HG03342 (cell line): ENCODE results near the gene NOL4L.

Experiments
- ATAC-seq: cut with Tn5 transposase; IDR thresholded peaks from one replicate; pipeline ENCODE4 v1.9.1; 2021; ENCODE audit warnings: mild to moderate bottlenecking, moderate library complexity; ENCODE audit not compliant: unreplicated experiment

Gene NOL4L

GRCh38 chr20:32488066-32488838 is 96.9 kb downstream of the NOL4L start:
- no peak for ATAC-seq

- no peak for ATAC-seq
These were observed 97.8 kb downstream of the NOL4L start for GRCh38 chr20:32487381-32487780.

- ATAC-seq = no peak
These were observed 99.2 kb downstream of the NOL4L start for GRCh38 chr20:32485770-32486478.

GRCh38 chr20:32484958-32485769 is 100.0 kb downstream of the NOL4L start:
- ATAC-seq = peak; percentile 68

- ATAC-seq = no peak
These were observed 100.7 kb downstream of the NOL4L start for GRCh38 chr20:32484225-32484957.

- ATAC-seq = no peak
These were observed 101.5 kb downstream of the NOL4L start for GRCh38 chr20:32483351-32484224.

GRCh38 chr20:32482442-32483261 is 102.5 kb downstream of the NOL4L start:
- ATAC-seq = no peak

- ATAC-seq = no peak
These were observed 103.0 kb downstream of the NOL4L start for GRCh38 chr20:32482143-32482441.

GRCh38 chr20:32481311-32482142 is 103.6 kb downstream of the NOL4L start:
- no peak for ATAC-seq

GRCh38 chr20:32480371-32481241 is 104.5 kb downstream of the NOL4L start:
- no peak for ATAC-seq

- ATAC-seq = no peak
These were observed 105.4 kb downstream of the NOL4L start for GRCh38 chr20:32479697-32480171.

GRCh38 chr20:32479012-32479411 is 106.1 kb downstream of the NOL4L start:
- no peak for ATAC-seq

GRCh38 chr20:32478576-32478975 is 106.6 kb downstream of the NOL4L start:
- no peak for ATAC-seq

- no peak for ATAC-seq
These were observed 107.3 kb downstream of the NOL4L start for GRCh38 chr20:32477594-32478512.

GRCh38 chr20:32476684-32477593 is 108.2 kb downstream of the NOL4L start:
- ATAC-seq = no peak
